Left renal pelvis (tissue), 4 donors: ENCODE measurements around the gene RXFP4. TPM values are rescaled to one million over a fixed set of nuclear protein-coding genes. Genes with fewer than 3 reads are reported as not detected.
"Not testable (repeated sequence)": the region's sequence is repeated elsewhere in the genome, so short reads cannot be mapped to it uniquely, and the experiment has no call there.

Experiments used
- DNase-seq, 4 donors: peaks; one replicate each; pipeline ENCODE4 v3.0.0-alpha.2; 2013; ENCODE audit warnings: low read depth in 4 of 4, low spot score in 3 of 4
- polyA plus RNA-seq, 4 donors: library from polyadenylated mRNA; unstranded; fragments of 120-200 nt; gene quantifications; one replicate each; pipeline ENCODE4 v1.2.1, GENCODE V29; 2013; ENCODE audit not compliant: insufficient read length in 4 of 4

The RXFP4 gene
- polyA plus RNA-seq, 4 donors = 0.13 to 0.14 TPM; not detected in 2

- DNase-seq = no peak
These were observed 12.4 kb upstream of the RXFP4 start for GRCh38 chr1:155929057-155929456.

- DNase-seq = not testable (repeated sequence)
These were observed 10.7 kb upstream of the RXFP4 start for GRCh38 chr1:155930725-155931124.

- DNase-seq = no peak
These were observed 10.0 kb upstream of the RXFP4 start for GRCh38 chr1:155931332-155932038.

GRCh38 chr1:155932081-155932480 is 9.4 kb upstream of the RXFP4 start:
- DNase-seq = no peak

- DNase-seq = no peak
These were observed 9.0 kb upstream of the RXFP4 start for GRCh38 chr1:155932487-155932886.

GRCh38 chr1:155933591-155934096 is 7.8 kb upstream of the RXFP4 start:
- DNase-seq = no peak

- peak; percentile 97 to 99 (median 98) for DNase-seq
These were observed 7.1 kb upstream of the RXFP4 start, which contains the start of gene KHDC4 for GRCh38 chr1:155934097-155934935. KHDC4 (minus strand) TSS chr1:155934413; CDS start chr1:155934373, 40 bp downstream.

- no peak for DNase-seq
These were observed 6.4 kb upstream of the RXFP4 start for GRCh38 chr1:155934936-155935590.

GRCh38 chr1:155938220-155938627 is 3.2 kb upstream of the RXFP4 start:
- DNase-seq = peak in 1 of 4 donors; percentile 64

GRCh38 chr1:155940482-155940992 is 901 bp upstream of the RXFP4 start:
- DNase-seq = no peak

GRCh38 chr1:155941845-155942531 is 550 bp downstream of the RXFP4 start:
- no peak for DNase-seq

GRCh38 chr1:155942578-155943141 is 1.2 kb downstream of the RXFP4 start:
- no peak for DNase-seq

GRCh38 chr1:155944444-155944799 is 3.0 kb downstream of the RXFP4 start:
- no peak for DNase-seq

- DNase-seq = no peak
These were observed 5.3 kb downstream of the RXFP4 start for GRCh38 chr1:155946633-155947219.

- DNase-seq = no peak
These were observed 5.9 kb downstream of the RXFP4 start for GRCh38 chr1:155947292-155947691.

- no peak for DNase-seq
These were observed 6.3 kb downstream of the RXFP4 start for GRCh38 chr1:155947741-155948140.

GRCh38 chr1:155950829-155951228 is 9.4 kb downstream of the RXFP4 start:
- no peak for DNase-seq

GRCh38 chr1:155951753-155952504 is 10.5 kb downstream of the RXFP4 start:
- DNase-seq = no peak

GRCh38 chr1:155952505-155952890 is 11.1 kb downstream of the RXFP4 start:
- no peak for DNase-seq
